PC-3 (cell line): ENCODE measurements around the gene TRDN. TPM values are rescaled to one million over a fixed set of nuclear protein-coding genes. Genes with fewer than 3 reads are reported as not detected.
"Not testable (repeated sequence)": the region's sequence is repeated elsewhere in the genome, so short reads cannot be mapped to it uniquely, and the experiment has no call there.

Experiments
- ATAC-seq: fragments of 200-7000 bp; cut with Tn5 transposase; 2 replicates; pipeline ENCODE4 v1.9.1; 2020; ENCODE audit warnings: mild to moderate bottlenecking, moderate library complexity
- BruUV-seq: library from RNA; stranded (reverse); fragments of 400-500 nt; replicated peaks from 2 replicates; lab custom pipeline; 2021; lab: Mats Ljungman, UMichigan
- CTCF ChIA-PET: fragments of 300-600 bp; sonication (Branson Sonifier 250); formaldehyde crosslinking; loops from one replicate; lab custom pipeline; 2022; ENCODE audit warnings: antibody characterized with exemption; lab: Charles Lee
- POLR2A ChIA-PET: fragments of 300-600 bp; sonication (Branson Sonifier 250); formaldehyde crosslinking; loops from one replicate; lab custom pipeline; 2022; ENCODE audit warnings: antibody characterized with exemption; ENCODE audit not compliant: unreplicated experiment; lab: Charles Lee
- DNase-seq: peaks from one replicate; pipeline ENCODE4 v3.0.0-alpha.2; 2015
- H2AFZ ChIP-seq: fragments of 300-600 bp; sonication (generic); 2 replicates; pipeline ENCODE4 v1.6.0; 2016; ENCODE audit warnings: antibody characterized with exemption, low read length
- H3F3A ChIP-seq: fragments of 300-600 bp; sonication (generic); one replicate; pipeline ENCODE4 v1.6.0; 2017; ENCODE audit warnings: antibody characterized with exemption, low read length, control low read depth, mild to moderate bottlenecking; ENCODE audit not compliant: unreplicated experiment
- H3K27ac ChIP-seq: fragments of 300-600 bp; sonication (generic); 2 replicates; pipeline ENCODE4 v1.5.1; 2016; ENCODE audit warnings: mild to moderate bottlenecking, low read length
- H3K27me3 ChIP-seq: fragments of 300-600 bp; sonication (generic); 2 replicates; pipeline ENCODE4 v1.6.1; 2016; ENCODE audit warnings: low read length, mixed read lengths
- H3K36me3 ChIP-seq: fragments of 300-600 bp; sonication (generic); 2 replicates; pipeline ENCODE4 v1.6.1; 2016; ENCODE audit warnings: low read depth, mixed run types, low read length, mixed read lengths
- H3K4me1 ChIP-seq: fragments of 300-600 bp; sonication (generic); 2 replicates; pipeline ENCODE4 v1.5.1; 2016; ENCODE audit warnings: low read length; ENCODE audit not compliant: insufficient read depth
- H3K4me2 ChIP-seq: fragments of 300-600 bp; sonication (generic); 2 replicates; pipeline ENCODE4 v1.6.0; 2016; ENCODE audit warnings: low read length
- H3K4me3 ChIP-seq: fragments of 300-600 bp; sonication (generic); 2 replicates; pipeline ENCODE4 v1.5.1; 2016; ENCODE audit warnings: mild to moderate bottlenecking, low read length, mixed read lengths
- H3K79me2 ChIP-seq: fragments of 300-600 bp; sonication (generic); 2 replicates; pipeline ENCODE4 v1.6.1; 2017; ENCODE audit warnings: low read length, mixed read lengths
- H3K9ac ChIP-seq: fragments of 300-600 bp; sonication (generic); 2 replicates; pipeline ENCODE4 v1.6.0; 2016; ENCODE audit warnings: mild to moderate bottlenecking, low read length
- H3K9me2 ChIP-seq: fragments of 300-600 bp; sonication (generic); replicated peaks from 2 replicates; pipeline ENCODE4 v1.6.1; 2016; ENCODE audit warnings: mixed run types, low read length, mixed read lengths
- H3K9me3 ChIP-seq: fragments of 300-600 bp; sonication (generic); 2 replicates; pipeline ENCODE4 v1.6.1; 2016; ENCODE audit warnings: low read length, mixed read lengths
- H4K20me1 ChIP-seq: fragments of 300-600 bp; sonication (generic); 2 replicates; pipeline ENCODE4 v1.6.1; 2016; ENCODE audit warnings: low read length, mixed read lengths
- CTCF ChIP-seq: fragments of 300-600 bp; sonication (generic); conservative IDR thresholded peaks from 2 replicates; pipeline ENCODE4 v1.5.1; 2017; ENCODE audit warnings: antibody characterized with exemption, low read depth, mild to moderate bottlenecking, low read length
- EZH2 ChIP-seq: fragments of 300-600 bp; sonication (generic); IDR thresholded peaks from one replicate; pipeline ENCODE4 v1.6.1; 2017; ENCODE audit warnings: antibody characterized with exemption, mild to moderate bottlenecking, low read length; ENCODE audit not compliant: unreplicated experiment
- EZH2phosphoT487 ChIP-seq: fragments of 300-600 bp; sonication (generic); IDR thresholded peaks from 2 replicates; pipeline ENCODE4 v1.6.1; 2018; ENCODE audit warnings: mild to moderate bottlenecking, antibody characterized with exemption, low read length, borderline replicate concordance
- intact Hi-C: fragments of 100-400 bp; cut with micrococcal nuclease; formaldehyde crosslinking; loops from 2 replicates; pipeline ENCODE4 v1.9.0; 2023
- total RNA-seq: library from RNA; depleted of rRNA; stranded (reverse); fragments of >200 nt; gene quantifications from 2 replicates; pipeline ENCODE4 v1.2.3, GENCODE V29; 2014

The TRDN gene
- total RNA-seq, 1 experiment from 2014 or later: not detected

- no peak for DNase-seq
- no peaks in the 10 kb centered on the region for H3K9me3 ChIP-seq
- no peaks in the 10 kb centered on the region for H3K4me1 ChIP-seq
- no peak overlapping the region for H3K9ac ChIP-seq
- intact Hi-C loops: no loop called here
- H3K4me2 ChIP-seq: no peak overlapping the region
- no peaks in the 10 kb centered on the region for H3K79me2 ChIP-seq
- no peak overlapping the region for H3K4me3 ChIP-seq
- no peak overlapping the region for H3K27ac ChIP-seq
- POLR2A ChIA-PET: no interaction called here
- H3F3A ChIP-seq: no peaks in the 10 kb centered on the region
- no peak for TF ChIP-seq EZH2
- no peak for TF ChIP-seq CTCF
- TF ChIP-seq EZH2phosphoT487: no peak
- H3K27me3 ChIP-seq: peaks cover 3% of the 10 kb centered on the region; the same call in 1 of the 2 replicates
- no peaks in the 10 kb centered on the region for H3K9me2 ChIP-seq
- BruUV-seq: no TSS peak
- H4K20me1 ChIP-seq: no peaks in the 10 kb centered on the region
- H3K36me3 ChIP-seq: no peaks in the 10 kb centered on the region
- no peak for ATAC-seq
- H2AFZ ChIP-seq: no peak overlapping the region
- CTCF ChIA-PET: no interaction called here
Observed at GRCh38 chr6:123456836-123457235, 179.9 kb downstream of the TRDN start.

- Histone ChIP-seq H3K4me1 (no peaks in the 10 kb centered on the region), H2AFZ (no peak overlapping the region), H3K4me2 (no peak overlapping the region), H3K27ac (no peak overlapping the region), H3K9ac (no peak overlapping the region), H3K27me3 (peaks cover 3% of the 10 kb centered on the region; the same call in 1 of the 2 replicates), H3F3A (no peaks in the 10 kb centered on the region), H3K9me3 (no peaks in the 10 kb centered on the region), H3K36me3 (no peaks in the 10 kb centered on the region), H3K9me2 (no peaks in the 10 kb centered on the region), H3K4me3 (no peak overlapping the region), H4K20me1 (no peaks in the 10 kb centered on the region), H3K79me2 (no peaks in the 10 kb centered on the region)
- BruUV-seq: no TSS peak
- TF ChIP-seq CTCF: no peak
- TF ChIP-seq EZH2: no peak
- TF ChIP-seq EZH2phosphoT487: no peak
- CTCF ChIA-PET: no interaction called here
- DNase-seq (no peak), ATAC-seq (no peak)
- POLR2A ChIA-PET: no interaction called here
- intact Hi-C loops: no loop called here
Observed at GRCh38 chr6:123454448-123454847, 182.3 kb downstream of the TRDN start.

- POLR2A ChIA-PET, CTCF ChIA-PET, H3K9me2 ChIP-seq, intact Hi-C loops, H3K4me1 ChIP-seq, BruUV-seq, H3K4me2 ChIP-seq, H4K20me1 ChIP-seq, H3K9me3 ChIP-seq, H3K79me2 ChIP-seq, H3K27ac ChIP-seq, ATAC-seq, H2AFZ ChIP-seq, H3K9ac ChIP-seq, DNase-seq, H3K36me3 ChIP-seq, H3F3A ChIP-seq, H3K27me3 ChIP-seq, H3K4me3 ChIP-seq: not testable (repeated sequence)
Observed at GRCh38 chr6:123453071-123453470, 183.7 kb downstream of the TRDN start.
